Gastroesophageal sphincter (tissue), 3 donors: Measurements from ENCODE around the gene COX10.

Experiments used
- EP300 ChIP-seq: sonication (generic); formaldehyde crosslinking; IDR thresholded peaks from one replicate; pipeline ENCODE4 v1.6.1; 2017; ENCODE audit warnings: antibody characterized with exemption, mild to moderate bottlenecking
- POLR2A ChIP-seq, 2 donors: fragments of 450-650 bp; IDR thresholded peaks; one replicate each; pipeline ENCODE4 v1.6.1; 2017; ENCODE audit warnings: antibody characterized with exemption in 2 of 2, mild to moderate bottlenecking in 2 of 2, moderate library complexity in 1 of 2
- POLR2AphosphoS5 ChIP-seq: sonication (generic); formaldehyde crosslinking; IDR thresholded peaks from one replicate; pipeline ENCODE4 v1.6.1; 2017; ENCODE audit warnings: antibody characterized with exemption
- TF ChIP-seq, protein P1 (sequence below), 4 experiments: fragments of 200-600 bp in 2 of 4; fragments of 450-650 bp in 2 of 4; sonication (generic) in 1 of 4; IDR thresholded peaks; one replicate each; pipeline ENCODE4 v1.5.1; 2017 to 2019; ENCODE audit warnings: antibody characterized with exemption in 4 of 4, mild to moderate bottlenecking in 2 of 4, moderate library complexity in 2 of 4

GRCh38 chr17:14198575-14198974 is 129.3 kb downstream of the COX10 start:
- TF ChIP-seq, protein P1, sequence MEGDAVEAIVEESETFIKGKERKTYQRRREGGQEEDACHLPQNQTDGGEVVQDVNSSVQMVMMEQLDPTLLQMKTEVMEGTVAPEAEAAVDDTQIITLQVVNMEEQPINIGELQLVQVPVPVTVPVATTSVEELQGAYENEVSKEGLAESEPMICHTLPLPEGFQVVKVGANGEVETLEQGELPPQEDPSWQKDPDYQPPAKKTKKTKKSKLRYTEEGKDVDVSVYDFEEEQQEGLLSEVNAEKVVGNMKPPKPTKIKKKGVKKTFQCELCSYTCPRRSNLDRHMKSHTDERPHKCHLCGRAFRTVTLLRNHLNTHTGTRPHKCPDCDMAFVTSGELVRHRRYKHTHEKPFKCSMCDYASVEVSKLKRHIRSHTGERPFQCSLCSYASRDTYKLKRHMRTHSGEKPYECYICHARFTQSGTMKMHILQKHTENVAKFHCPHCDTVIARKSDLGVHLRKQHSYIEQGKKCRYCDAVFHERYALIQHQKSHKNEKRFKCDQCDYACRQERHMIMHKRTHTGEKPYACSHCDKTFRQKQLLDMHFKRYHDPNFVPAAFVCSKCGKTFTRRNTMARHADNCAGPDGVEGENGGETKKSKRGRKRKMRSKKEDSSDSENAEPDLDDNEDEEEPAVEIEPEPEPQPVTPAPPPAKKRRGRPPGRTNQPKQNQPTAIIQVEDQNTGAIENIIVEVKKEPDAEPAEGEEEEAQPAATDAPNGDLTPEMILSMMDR (IDR thresholded peaks at IDR 0.05): no peak
- TF ChIP-seq EP300 (no peak), POLR2A (IDR thresholded peaks at IDR 0.05) (no peak), POLR2AphosphoS5 (no peak)
